Skeletal muscle tissue (tissue), 4 donors: ENCODE results near the gene UBQLN2. TPM values are rescaled to one million over a fixed set of nuclear protein-coding genes. Genes with fewer than 3 reads are reported as not detected.
A peak's percentile ranks its signal among the peaks of the same experiment; 100 is the strongest.
"Not testable (repeated sequence)": the region's sequence is repeated elsewhere in the genome, so short reads cannot be mapped to it uniquely, and the experiment has no call there.

Experiments used
- H3K27ac ChIP-seq: one replicate; pipeline ENCODE4 v1.7.0; 2013; ENCODE audit warnings: mild to moderate bottlenecking, low read depth, low read length, inconsistent platforms
- H3K27me3 ChIP-seq, 3 donors: one replicate each; pipeline ENCODE4 v1.7.0; 2013; ENCODE audit warnings: low read length in 3 of 3; ENCODE audit not compliant: control insufficient read depth in 3 of 3, insufficient read depth in 3 of 3
- H3K36me3 ChIP-seq, 3 donors: one replicate each; pipeline ENCODE4 v1.7.0; 2013; ENCODE audit warnings: low read length in 3 of 3; ENCODE audit not compliant: control insufficient read depth in 3 of 3, insufficient read depth in 3 of 3
- H3K4me1 ChIP-seq, 3 donors: one replicate each; pipeline ENCODE4 v1.7.0; 2013; ENCODE audit warnings: low read length in 3 of 3, mild to moderate bottlenecking in 3 of 3; ENCODE audit not compliant: control insufficient read depth in 3 of 3, insufficient read depth in 3 of 3
- H3K4me3 ChIP-seq, 3 donors: one replicate each; pipeline ENCODE4 v1.7.0; 2013; ENCODE audit warnings: low read length in 3 of 3
- H3K9ac ChIP-seq, 3 donors: one replicate each; pipeline ENCODE4 v1.7.0; 2013; ENCODE audit warnings: low read length in 3 of 3, mild to moderate bottlenecking in 3 of 3, moderate library complexity in 2 of 3, low read depth in 1 of 3
- H3K9me3 ChIP-seq, 3 donors: one replicate each; pipeline ENCODE4 v1.7.0; 2013; ENCODE audit warnings: low read length in 3 of 3; ENCODE audit not compliant: control insufficient read depth in 3 of 3
- total RNA-seq: library from RNA; depleted of rRNA; stranded (reverse); fragments of >200 nt; gene quantifications from one replicate; pipeline ENCODE4 v1.2.3, GENCODE V29; 2014
- donor health status: Osteomylitis.

UBQLN2 gene
- 8.4 TPM for total RNA-seq

- Histone ChIP-seq H3K27ac (peak within 1 kb of the TSS; percentile 97), H3K9ac (peak within 1 kb of the TSS; percentile 88 to 92 (median 89)), H3K27me3 (no peaks in the 10 kb centered on the region), H3K36me3 (peaks cover 0 to 2% (median 0%) of the 10 kb centered on the region in 3 donors), H3K4me3 (peak within 1 kb of the TSS; percentile 81), H3K9me3 (no peaks in the 10 kb centered on the region), H3K4me1 (peaks cover 11 to 17% (median 14%) of the 10 kb centered on the region in 3 donors)
These were observed at the start of gene UBQLN2 for GRCh38 chrX:56563231-56564161. TSS of gene UBQLN2 (plus strand) at chrX:56563627. CDS start at chrX:56563874, 247 bp downstream.

- Histone ChIP-seq H3K4me3 (no peak overlapping the region), H3K4me1 (no peaks in the 10 kb centered on the region), H3K9me3 (no peaks in the 10 kb centered on the region), H3K9ac (no peak overlapping the region), H3K27me3 (no peaks in the 10 kb centered on the region), H3K36me3 (no peaks in the 10 kb centered on the region), H3K27ac (no peak overlapping the region)
These were observed 43.8 kb upstream of the UBQLN2 start for GRCh38 chrX:56519642-56520041.

- not testable (repeated sequence) for H3K4me1 ChIP-seq
These were observed 33.9 kb upstream of the UBQLN2 start for GRCh38 chrX:56529482-56530007.

DNA sequence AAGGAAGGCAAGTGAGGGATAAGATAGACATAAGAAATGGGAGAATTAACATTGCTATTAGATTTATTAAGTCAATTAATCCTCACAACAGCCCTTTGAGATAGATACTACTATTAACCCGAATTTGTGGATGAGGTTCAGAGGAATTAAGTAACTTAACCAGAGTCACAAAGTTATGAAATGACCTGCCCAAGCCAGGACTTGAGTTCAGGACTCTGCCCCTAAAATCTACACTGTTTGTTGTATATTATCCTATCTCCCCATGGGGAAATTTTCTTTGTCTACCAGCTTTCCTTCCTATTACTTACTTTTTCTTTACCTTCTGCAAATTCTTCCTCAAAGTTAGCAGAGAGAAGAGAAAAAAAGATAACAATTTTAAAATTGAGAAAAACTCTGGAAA lies 33.4 kb upstream of the UBQLN2 start:
- H3K9ac ChIP-seq: no peak overlapping the region

More at GRCh38 chrX:56529482-56530007, 33.9 kb upstream of the UBQLN2 start:
- H3K27me3 ChIP-seq, H3K9me3 ChIP-seq, H3K27ac ChIP-seq, H3K36me3 ChIP-seq, H3K9ac ChIP-seq, H3K4me3 ChIP-seq: not testable (repeated sequence)

GRCh38 chrX:56550667-56551066 lies 12.8 kb upstream of the UBQLN2 start:
- Histone ChIP-seq H3K4me3 (no peak overlapping the region), H3K27ac (no peak overlapping the region), H3K9ac (no peak overlapping the region), H3K27me3 (no peaks in the 10 kb centered on the region), H3K4me1 (no peaks in the 10 kb centered on the region), H3K9me3 (peaks cover 0 to 1% (median under 1%) of the 10 kb centered on the region in 3 donors), H3K36me3 (no peaks in the 10 kb centered on the region)

More for the DNA sequence above, 33.4 kb upstream of the UBQLN2 start:
- Histone ChIP-seq H3K4me3 (no peak overlapping the region), H3K27ac (no peak overlapping the region), H3K9me3 (no peaks in the 10 kb centered on the region), H3K4me1 (no peaks in the 10 kb centered on the region), H3K27me3 (no peaks in the 10 kb centered on the region), H3K36me3 (no peaks in the 10 kb centered on the region)

GRCh38 chrX:56554870-56555269 lies 8.6 kb upstream of the UBQLN2 start:
- Histone ChIP-seq H3K36me3 (no peaks in the 10 kb centered on the region), H3K4me1 (no peaks in the 10 kb centered on the region), H3K27me3 (no peaks in the 10 kb centered on the region), H3K4me3 (no peak overlapping the region), H3K27ac (no peak overlapping the region), H3K9ac (no peak overlapping the region), H3K9me3 (no peaks in the 10 kb centered on the region)

DNA sequence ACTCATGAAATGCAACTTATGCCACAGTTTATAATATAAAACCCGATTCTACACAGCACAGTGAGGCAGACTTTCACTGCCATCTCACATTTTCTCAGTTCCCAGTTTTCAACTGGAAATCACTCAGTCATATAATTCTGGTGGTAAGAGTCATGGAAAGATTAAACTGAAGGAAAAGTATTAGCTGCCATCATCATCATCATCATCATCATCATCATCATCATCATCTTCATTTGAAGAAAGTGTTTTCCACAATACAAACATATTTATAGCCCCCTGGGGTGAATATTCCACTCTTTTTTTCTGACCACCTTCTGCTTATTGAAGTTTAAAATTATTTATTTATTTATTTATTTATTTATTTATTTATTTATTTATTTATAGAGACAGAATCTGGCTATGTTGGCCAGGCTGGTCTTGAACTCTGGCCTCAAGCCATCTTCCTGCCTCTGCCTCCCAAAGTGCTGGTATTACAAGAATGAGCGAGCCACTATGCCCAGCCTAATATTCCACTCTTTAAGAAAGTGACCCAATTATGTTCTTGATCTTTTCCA lies 6.0 kb upstream of the UBQLN2 start:
- H3K4me1 ChIP-seq: no peaks in the 10 kb centered on the region
- no peaks in the 10 kb centered on the region for H3K9me3 ChIP-seq
- H3K36me3 ChIP-seq: no peaks in the 10 kb centered on the region
- H3K4me3 ChIP-seq: no peak overlapping the region
- H3K27me3 ChIP-seq: no peaks in the 10 kb centered on the region
- H3K9ac ChIP-seq: no peak overlapping the region
- H3K27ac ChIP-seq: no peak overlapping the region

DNA sequence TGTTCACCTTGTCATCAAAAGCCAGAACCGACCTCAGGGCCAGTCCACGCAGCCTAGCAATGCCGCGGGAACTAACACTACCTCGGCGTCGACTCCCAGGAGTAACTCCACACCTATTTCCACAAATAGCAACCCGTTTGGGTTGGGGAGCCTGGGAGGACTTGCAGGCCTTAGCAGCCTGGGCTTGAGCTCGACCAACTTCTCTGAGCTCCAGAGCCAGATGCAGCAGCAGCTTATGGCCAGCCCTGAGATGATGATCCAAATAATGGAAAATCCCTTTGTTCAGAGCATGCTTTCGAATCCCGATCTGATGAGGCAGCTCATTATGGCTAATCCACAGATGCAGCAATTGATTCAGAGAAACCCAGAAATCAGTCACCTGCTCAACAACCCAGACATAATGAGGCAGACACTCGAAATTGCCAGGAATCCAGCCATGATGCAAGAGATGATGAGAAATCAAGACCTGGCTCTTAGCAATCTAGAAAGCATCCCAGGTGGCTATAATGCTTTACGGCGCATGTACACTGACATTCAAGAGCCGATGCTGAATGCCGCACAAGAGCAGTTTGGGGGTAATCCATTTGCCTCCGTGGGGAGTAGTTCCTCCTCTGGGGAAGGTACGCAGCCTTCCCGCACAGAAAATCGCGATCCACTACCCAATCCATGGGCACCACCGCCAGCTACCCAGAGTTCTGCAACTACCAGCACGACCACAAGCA lies 898 bp downstream of the UBQLN2 start:
- Histone ChIP-seq H3K9me3 (no peaks in the 10 kb centered on the region), H3K27me3 (no peaks in the 10 kb centered on the region), H3K4me3 (peak overlapping the region; percentile 76 to 81 (median 81)), H3K27ac (peak overlapping the region; percentile 97), H3K4me1 (peaks cover 17 to 19% (median 18%) of the 10 kb centered on the region in 3 donors), H3K9ac (peak overlapping the region; percentile 88 to 92 (median 89)), H3K36me3 (peaks cover 0 to 2% (median 0%) of the 10 kb centered on the region in 3 donors)

- Histone ChIP-seq H3K4me3 (peak overlapping the region; percentile 76 to 81 (median 81)), H3K9me3 (no peaks in the 10 kb centered on the region), H3K27ac (no peak overlapping the region), H3K36me3 (peaks cover 0 to 2% (median under 1%) of the 10 kb centered on the region in 3 donors), H3K27me3 (no peaks in the 10 kb centered on the region), H3K9ac (peak overlapping the region; percentile 61 to 92 (median 88)), H3K4me1 (peaks cover 17 to 23% (median 18%) of the 10 kb centered on the region in 3 donors)
These were observed 1.8 kb downstream of the UBQLN2 start for GRCh38 chrX:56564921-56565840.
